Measurements from ENCODE around the gene CLSTN2.

Gene CLSTN2

GRCh38 chr3:139978966-139979365, 44.0 kb downstream of the CLSTN2 start:
- no peak overlapping the region for H3K4me3 ChIP-seq
- TF ChIP-seq, protein P1, sequence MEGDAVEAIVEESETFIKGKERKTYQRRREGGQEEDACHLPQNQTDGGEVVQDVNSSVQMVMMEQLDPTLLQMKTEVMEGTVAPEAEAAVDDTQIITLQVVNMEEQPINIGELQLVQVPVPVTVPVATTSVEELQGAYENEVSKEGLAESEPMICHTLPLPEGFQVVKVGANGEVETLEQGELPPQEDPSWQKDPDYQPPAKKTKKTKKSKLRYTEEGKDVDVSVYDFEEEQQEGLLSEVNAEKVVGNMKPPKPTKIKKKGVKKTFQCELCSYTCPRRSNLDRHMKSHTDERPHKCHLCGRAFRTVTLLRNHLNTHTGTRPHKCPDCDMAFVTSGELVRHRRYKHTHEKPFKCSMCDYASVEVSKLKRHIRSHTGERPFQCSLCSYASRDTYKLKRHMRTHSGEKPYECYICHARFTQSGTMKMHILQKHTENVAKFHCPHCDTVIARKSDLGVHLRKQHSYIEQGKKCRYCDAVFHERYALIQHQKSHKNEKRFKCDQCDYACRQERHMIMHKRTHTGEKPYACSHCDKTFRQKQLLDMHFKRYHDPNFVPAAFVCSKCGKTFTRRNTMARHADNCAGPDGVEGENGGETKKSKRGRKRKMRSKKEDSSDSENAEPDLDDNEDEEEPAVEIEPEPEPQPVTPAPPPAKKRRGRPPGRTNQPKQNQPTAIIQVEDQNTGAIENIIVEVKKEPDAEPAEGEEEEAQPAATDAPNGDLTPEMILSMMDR (IDR thresholded peaks at IDR 0.05), result no peak
- H3K27ac ChIP-seq, result no peak overlapping the region
- DNase-seq (ENCODE audit: low spot score), result no peak

DNA sequence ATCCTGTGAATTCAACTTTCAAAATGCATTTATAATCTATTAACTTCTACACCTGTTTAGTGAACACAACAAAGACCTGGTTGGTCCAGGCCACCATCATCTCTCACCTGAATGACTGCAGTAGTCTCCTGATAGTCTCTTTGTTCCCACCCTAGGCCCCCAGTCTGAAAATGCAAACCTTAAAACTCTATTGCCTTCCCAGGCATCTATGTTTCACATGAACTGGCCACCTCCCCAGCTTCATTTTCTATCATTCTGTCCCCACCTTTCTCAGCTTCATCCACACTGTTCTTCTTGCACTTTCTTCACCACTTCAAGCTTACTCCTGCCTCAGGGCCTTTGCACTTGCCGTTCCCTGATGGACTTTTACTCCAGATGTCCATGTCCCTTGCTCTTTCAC, 45.0 kb downstream of the CLSTN2 start:
- no peak overlapping the region for H3K27ac ChIP-seq
- TF ChIP-seq, protein P1 (IDR thresholded peaks at IDR 0.05), result no peak
- H3K4me3 ChIP-seq, result no peak overlapping the region
- no peak for DNase-seq (ENCODE audit: low spot score)

DNA sequence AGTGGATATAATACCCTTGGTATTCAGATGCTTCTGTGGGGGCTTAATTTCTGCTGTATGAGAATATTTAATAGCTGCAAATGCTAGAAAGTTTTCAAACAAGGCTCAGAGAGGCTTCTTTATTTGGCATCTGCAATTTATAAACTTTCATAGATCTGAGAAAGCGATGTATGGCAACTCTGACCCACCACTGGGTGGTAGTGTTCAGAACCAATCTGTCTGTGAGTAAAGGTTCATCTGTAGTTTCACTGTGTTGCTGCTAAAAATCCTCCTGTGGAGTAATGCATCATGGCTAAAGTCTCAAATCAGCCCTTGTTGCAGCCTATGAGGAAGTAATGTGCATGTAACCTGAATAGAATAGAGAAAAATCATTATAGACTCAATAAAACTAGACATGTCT, 47.4 kb downstream of the CLSTN2 start:
- no peak overlapping the region for H3K27ac ChIP-seq
- H3K4me3 ChIP-seq, result no peak overlapping the region
- no peak for DNase-seq (ENCODE audit: low spot score)
- TF ChIP-seq, protein P1 (IDR thresholded peaks at IDR 0.05), result no peak

GRCh38 chr3:139985576-139985975, 50.6 kb downstream of the CLSTN2 start:
- TF ChIP-seq, protein P1 (IDR thresholded peaks at IDR 0.05), result no peak
- H3K4me3 ChIP-seq, result no peak overlapping the region
- DNase-seq (ENCODE audit: low spot score), result no peak
- no peak overlapping the region for H3K27ac ChIP-seq

- Histone ChIP-seq H3K27ac (no peak overlapping the region), H3K4me3 (no peak overlapping the region)
- TF ChIP-seq, protein P1 (IDR thresholded peaks at IDR 0.05), result no peak
- no peak for DNase-seq (ENCODE audit: low spot score)
Observed at GRCh38 chr3:139987908-139988307, 52.9 kb downstream of the CLSTN2 start.

DNA sequence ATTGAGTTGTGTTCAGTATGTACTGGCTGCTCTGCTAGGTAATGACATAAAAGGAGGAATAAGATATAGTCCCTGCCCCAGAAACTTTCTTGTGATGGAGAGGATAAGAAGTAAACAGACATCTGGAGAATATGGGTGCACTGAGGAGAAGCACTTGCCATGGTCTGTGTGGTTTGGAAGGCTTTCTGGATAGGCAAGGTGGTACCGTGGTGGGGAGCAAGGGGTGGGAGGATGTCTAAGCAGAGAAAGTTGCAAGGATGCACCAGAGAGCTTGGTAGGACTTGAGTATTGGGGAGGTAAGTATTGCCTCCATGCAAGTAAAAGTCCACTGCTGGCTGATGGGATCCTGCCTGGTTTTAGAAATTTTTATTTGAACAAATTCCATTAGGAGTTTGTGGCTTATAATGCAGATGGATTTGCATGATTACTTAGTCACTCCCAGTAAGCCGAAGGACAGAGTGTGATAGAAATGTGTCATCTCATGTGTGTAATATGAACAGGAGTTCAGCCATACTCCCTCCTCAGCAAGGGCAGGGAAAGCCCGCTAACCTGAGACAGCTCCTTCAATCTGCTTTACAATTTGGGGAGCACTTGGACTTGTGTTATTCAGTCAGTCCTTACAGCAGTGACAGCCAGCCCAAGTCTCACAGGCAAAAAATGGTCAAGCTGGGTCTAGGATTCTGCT, 53.6 kb downstream of the CLSTN2 start:
- TF ChIP-seq, protein P1 (IDR thresholded peaks at IDR 0.05), result no peak
- DNase-seq (ENCODE audit: low spot score), result no peak
- Histone ChIP-seq H3K4me3 (no peak overlapping the region), H3K27ac (no peak overlapping the region)

DNA sequence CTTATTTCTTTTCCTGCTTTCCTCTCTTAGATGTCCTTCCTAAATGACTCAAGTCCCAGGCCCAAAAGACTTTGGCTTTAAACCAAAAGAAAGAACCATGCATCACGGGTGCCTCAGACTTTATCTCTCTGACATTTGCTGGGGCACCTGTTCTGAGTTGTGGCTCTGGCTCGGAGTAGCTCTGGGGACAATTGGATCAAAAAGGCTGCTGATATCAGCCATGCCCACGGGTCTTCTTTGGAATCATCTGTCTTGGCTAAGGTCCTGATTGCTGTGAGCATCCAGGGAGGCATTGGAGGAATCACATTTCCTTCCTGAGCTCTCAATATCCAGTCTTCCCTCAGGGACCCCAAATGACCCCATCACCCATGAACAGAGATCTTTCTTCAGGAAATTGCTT, 59.9 kb downstream of the CLSTN2 start:
- Histone ChIP-seq H3K4me3 (no peak overlapping the region), H3K27ac (no peak overlapping the region)
- no peak for DNase-seq (ENCODE audit: low spot score)
- TF ChIP-seq, protein P1 (IDR thresholded peaks at IDR 0.05), result no peak

Measured in coronary artery (tissue), 2 donors.